ENCODE data around the gene PANK4.
"Not testable (repeated sequence)": the region's sequence is repeated elsewhere in the genome, so short reads cannot be mapped to it uniquely, and the experiment has no call there.

The PANK4 gene

DNA sequence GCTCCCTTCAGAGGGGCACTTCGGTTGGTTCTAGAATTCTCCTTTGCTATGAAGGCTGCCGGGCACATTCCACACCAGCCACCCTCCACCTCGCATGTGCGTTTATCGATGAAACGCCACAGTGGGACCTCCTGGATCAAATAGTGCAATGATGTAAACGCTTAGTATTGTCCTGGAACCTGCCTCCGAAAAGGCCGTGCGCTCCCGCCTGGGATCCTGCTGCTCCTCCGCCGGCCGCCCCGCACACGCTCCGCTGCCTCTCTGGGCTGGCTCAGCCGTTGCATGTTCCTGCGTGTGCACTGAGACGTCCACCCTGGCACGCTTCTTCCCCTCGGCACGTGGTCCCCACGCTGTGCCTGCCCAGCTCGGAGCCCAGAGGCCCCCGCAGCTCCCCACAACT, 25.8 kb upstream of the PANK4 start:
- TF ChIP-seq ZNF565 (CRISPR knock-in tag; conservative IDR thresholded peaks at IDR 0.05; ENCODE audit: low read depth) (no peak), ZNF8 (CRISPR knock-in tag; IDR thresholded peaks at IDR 0.05) (no peak), ZFP3 (CRISPR knock-in tag; IDR thresholded peaks at IDR 0.05) (no peak), ARNTL (CRISPR knock-in tag; IDR thresholded peaks at IDR 0.05; ENCODE audit: borderline replicate concordance, low read depth) (no peak), TOX (CRISPR knock-in tag; IDR thresholded peaks at IDR 0.05; ENCODE audit: borderline replicate concordance) (no peak), PPARA (CRISPR knock-in tag; IDR thresholded peaks at IDR 0.05; ENCODE audit: borderline replicate concordance) (no peak), ZNF70 (CRISPR knock-in tag; IDR thresholded peaks at IDR 0.05) (no peak), TCF4 (CRISPR knock-in tag; IDR thresholded peaks at IDR 0.05; ENCODE audit: borderline replicate concordance) (no peak), RARB (CRISPR knock-in tag; IDR thresholded peaks at IDR 0.05) (no peak), ISL1 (CRISPR knock-in tag; IDR thresholded peaks at IDR 0.05) (no peak), SNAI2 (CRISPR knock-in tag; IDR thresholded peaks at IDR 0.05) (no peak), ESRRG (CRISPR knock-in tag; IDR thresholded peaks at IDR 0.05) (no peak), ZC3H10 (CRISPR knock-in tag; IDR thresholded peaks at IDR 0.05) (no peak), CSDC2 (CRISPR knock-in tag; IDR thresholded peaks at IDR 0.05) (no peak), BACH2 (CRISPR knock-in tag; IDR thresholded peaks at IDR 0.05; ENCODE audit: borderline replicate concordance) (no peak)
- TF ChIP-seq, protein P1, sequence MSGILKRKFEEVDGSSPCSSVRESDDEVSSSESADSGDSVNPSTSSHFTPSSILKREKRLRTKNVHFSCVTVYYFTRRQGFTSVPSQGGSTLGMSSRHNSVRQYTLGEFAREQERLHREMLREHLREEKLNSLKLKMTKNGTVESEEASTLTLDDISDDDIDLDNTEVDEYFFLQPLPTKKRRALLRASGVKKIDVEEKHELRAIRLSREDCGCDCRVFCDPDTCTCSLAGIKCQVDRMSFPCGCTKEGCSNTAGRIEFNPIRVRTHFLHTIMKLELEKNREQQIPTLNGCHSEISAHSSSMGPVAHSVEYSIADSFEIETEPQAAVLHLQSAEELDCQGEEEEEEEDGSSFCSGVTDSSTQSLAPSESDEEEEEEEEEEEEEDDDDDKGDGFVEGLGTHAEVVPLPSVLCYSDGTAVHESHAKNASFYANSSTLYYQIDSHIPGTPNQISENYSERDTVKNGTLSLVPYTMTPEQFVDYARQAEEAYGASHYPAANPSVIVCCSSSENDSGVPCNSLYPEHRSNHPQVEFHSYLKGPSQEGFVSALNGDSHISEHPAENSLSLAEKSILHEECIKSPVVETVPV (CRISPR knock-in tag; IDR thresholded peaks at IDR 0.05) = no peak
- TF ChIP-seq, protein P2, sequence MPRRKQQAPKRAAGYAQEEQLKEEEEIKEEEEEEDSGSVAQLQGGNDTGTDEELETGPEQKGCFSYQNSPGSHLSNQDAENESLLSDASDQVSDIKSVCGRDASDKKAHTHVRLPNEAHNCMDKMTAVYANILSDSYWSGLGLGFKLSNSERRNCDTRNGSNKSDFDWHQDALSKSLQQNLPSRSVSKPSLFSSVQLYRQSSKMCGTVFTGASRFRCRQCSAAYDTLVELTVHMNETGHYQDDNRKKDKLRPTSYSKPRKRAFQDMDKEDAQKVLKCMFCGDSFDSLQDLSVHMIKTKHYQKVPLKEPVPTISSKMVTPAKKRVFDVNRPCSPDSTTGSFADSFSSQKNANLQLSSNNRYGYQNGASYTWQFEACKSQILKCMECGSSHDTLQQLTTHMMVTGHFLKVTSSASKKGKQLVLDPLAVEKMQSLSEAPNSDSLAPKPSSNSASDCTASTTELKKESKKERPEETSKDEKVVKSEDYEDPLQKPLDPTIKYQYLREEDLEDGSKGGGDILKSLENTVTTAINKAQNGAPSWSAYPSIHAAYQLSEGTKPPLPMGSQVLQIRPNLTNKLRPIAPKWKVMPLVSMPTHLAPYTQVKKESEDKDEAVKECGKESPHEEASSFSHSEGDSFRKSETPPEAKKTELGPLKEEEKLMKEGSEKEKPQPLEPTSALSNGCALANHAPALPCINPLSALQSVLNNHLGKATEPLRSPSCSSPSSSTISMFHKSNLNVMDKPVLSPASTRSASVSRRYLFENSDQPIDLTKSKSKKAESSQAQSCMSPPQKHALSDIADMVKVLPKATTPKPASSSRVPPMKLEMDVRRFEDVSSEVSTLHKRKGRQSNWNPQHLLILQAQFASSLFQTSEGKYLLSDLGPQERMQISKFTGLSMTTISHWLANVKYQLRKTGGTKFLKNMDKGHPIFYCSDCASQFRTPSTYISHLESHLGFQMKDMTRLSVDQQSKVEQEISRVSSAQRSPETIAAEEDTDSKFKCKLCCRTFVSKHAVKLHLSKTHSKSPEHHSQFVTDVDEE (CRISPR knock-in tag; IDR thresholded peaks at IDR 0.05) = no peak
- TF ChIP-seq, protein P3, sequence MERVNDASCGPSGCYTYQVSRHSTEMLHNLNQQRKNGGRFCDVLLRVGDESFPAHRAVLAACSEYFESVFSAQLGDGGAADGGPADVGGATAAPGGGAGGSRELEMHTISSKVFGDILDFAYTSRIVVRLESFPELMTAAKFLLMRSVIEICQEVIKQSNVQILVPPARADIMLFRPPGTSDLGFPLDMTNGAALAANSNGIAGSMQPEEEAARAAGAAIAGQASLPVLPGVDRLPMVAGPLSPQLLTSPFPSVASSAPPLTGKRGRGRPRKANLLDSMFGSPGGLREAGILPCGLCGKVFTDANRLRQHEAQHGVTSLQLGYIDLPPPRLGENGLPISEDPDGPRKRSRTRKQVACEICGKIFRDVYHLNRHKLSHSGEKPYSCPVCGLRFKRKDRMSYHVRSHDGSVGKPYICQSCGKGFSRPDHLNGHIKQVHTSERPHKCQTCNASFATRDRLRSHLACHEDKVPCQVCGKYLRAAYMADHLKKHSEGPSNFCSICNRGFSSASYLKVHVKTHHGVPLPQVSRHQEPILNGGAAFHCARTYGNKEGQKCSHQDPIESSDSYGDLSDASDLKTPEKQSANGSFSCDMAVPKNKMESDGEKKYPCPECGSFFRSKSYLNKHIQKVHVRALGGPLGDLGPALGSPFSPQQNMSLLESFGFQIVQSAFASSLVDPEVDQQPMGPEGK (CRISPR knock-in tag; IDR thresholded peaks at IDR 0.05; ENCODE audit: borderline replicate concordance) = no peak

DNA sequence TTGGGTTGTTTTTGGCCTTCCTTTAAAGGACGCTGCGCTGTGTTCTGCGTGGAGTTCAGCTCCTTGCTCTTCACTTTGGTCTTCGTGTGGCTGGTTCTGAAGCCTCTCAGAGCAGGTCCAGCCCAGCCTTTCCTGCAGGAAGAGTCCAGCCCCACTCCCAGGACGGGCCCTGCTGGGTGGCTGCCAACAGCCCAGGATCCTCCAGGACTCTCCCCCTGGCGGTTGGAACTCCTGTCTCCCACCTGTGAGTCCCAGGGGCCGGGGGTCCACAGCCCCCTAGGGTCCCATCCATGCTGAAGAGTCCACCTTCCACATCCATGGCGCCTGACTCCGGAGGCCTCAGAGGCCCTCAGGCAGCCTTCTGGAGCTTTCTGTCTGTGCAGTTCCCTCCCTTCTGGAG, 25.1 kb upstream of the PANK4 start:
- ATAC-seq = not testable (repeated sequence)

More for the DNA sequence above, 25.8 kb upstream of the PANK4 start:
- no peak for ATAC-seq

DNA sequence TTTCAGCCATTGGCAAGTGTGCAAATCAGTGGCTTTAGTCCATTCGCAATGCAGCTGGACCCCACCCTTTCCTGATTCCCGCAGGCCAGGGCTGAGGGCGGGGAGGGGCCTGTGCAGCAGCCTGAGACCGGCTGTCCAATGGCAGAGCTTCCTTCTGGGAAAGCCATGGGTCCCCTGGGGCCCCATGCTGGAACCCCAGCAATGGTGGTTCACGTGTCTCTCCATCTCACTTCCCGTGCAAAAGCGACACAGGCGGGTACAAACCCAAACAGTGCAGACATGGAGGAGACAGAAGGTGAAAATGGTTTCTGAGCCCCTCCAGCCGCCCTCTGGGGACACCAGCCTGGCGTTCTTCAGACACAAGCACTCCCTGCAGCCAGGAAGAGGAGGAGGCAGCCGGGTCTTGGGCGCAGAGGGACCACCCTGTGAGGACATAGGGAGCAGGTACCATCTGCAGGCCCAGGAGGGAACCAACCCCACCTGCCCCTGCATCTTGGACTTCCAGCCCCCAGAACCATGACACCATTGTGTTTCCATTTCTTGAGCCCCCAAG, 24.0 kb upstream of the PANK4 start:
- not testable (repeated sequence) for ATAC-seq

DNA sequence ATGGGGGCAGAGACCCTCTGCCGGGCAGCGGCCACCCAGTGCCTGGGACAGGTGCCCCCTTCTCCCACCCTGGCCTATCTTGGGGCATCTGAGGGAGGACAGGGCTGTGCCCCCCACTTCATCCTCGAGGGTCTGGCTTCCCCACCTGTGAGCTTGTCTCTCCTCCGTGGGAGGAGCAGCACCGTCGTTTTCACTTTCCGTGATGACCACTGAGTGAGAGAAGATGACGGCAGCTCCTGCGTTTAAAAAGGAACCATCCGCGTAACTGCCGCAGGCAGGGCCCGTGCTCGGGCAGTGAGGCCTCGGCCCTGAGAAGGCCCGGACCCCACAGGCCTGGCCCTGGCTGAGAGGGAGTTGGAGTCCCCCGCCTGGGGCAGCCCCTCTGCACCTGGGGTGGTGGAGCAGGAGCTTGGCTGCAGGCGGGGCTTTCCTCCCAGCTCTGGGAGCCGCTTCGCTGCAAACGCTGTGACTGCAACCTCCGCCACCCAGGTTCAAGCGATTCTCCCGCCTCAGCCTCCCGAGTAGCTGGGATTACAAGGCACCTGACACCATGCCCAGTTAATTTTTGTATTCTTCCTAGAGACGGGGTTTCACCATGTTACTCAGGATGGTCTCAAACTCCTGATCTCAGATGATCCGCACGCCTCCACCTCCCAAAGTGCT, 23.1 kb upstream of the PANK4 start:
- ATAC-seq = not testable (repeated sequence)

DNA sequence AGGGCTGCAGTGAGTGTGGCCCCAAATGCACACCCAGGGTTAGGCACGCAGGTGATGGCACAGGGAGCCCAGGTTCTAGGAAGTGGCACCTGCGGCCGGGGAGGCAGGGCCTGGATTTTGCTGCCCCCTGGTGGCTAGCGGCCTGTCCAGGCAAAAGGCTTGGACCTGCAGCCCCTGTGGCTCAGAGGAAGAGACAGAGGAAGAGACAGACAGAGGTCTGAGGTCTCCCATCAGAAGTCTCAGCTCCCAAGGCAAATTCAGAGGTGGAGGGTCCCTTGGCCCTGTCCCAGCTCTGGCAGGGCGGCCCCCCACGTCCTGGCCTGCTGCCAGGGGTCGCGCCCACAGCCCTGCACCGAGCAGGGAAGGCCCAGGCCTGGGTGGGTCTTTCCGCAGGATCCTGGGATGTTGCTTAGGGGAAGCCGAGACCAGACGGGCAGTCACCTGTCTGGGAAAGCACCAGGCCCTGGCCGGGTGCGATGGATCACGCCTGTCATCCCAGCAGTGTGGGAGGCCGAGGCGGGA, 21.7 kb upstream of the PANK4 start:
- peak; percentile 62 for ATAC-seq
- TF ChIP-seq, protein P4, sequence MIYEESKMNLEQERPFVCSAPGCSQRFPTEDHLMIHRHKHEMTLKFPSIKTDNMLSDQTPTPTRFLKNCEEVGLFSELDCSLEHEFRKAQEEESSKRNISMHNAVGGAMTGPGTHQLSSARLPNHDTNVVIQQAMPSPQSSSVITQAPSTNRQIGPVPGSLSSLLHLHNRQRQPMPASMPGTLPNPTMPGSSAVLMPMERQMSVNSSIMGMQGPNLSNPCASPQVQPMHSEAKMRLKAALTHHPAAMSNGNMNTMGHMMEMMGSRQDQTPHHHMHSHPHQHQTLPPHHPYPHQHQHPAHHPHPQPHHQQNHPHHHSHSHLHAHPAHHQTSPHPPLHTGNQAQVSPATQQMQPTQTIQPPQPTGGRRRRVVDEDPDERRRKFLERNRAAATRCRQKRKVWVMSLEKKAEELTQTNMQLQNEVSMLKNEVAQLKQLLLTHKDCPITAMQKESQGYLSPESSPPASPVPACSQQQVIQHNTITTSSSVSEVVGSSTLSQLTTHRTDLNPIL (CRISPR knock-in tag; IDR thresholded peaks at IDR 0.05; ENCODE audit: low read depth) = no peak
- TF ChIP-seq, protein P1 (CRISPR knock-in tag; IDR thresholded peaks at IDR 0.05) = no peak
- TF ChIP-seq CSDC2 (CRISPR knock-in tag; IDR thresholded peaks at IDR 0.05) (no peak), GLIS3 (CRISPR knock-in tag; IDR thresholded peaks at IDR 0.05) (no peak), ARNTL (CRISPR knock-in tag; IDR thresholded peaks at IDR 0.05; ENCODE audit: borderline replicate concordance, low read depth) (no peak), PPARA (CRISPR knock-in tag; IDR thresholded peaks at IDR 0.05; ENCODE audit: borderline replicate concordance) (no peak), ISL1 (CRISPR knock-in tag; IDR thresholded peaks at IDR 0.05) (no peak), ZFP3 (CRISPR knock-in tag; IDR thresholded peaks at IDR 0.05) (no peak), ESRRG (CRISPR knock-in tag; IDR thresholded peaks at IDR 0.05) (no peak), TCF4 (CRISPR knock-in tag; IDR thresholded peaks at IDR 0.05; ENCODE audit: borderline replicate concordance) (no peak), ZNF70 (CRISPR knock-in tag; IDR thresholded peaks at IDR 0.05) (no peak), SNAI2 (CRISPR knock-in tag; IDR thresholded peaks at IDR 0.05) (no peak)
- TF ChIP-seq, protein P3 (CRISPR knock-in tag; IDR thresholded peaks at IDR 0.05; ENCODE audit: borderline replicate concordance) = no peak

All from SK-N-SH treated with all-trans-retinoic acid at 6 μM for 48 hours (cell line).